DLD1 (cell line): ENCODE data around the gene SELENON.
"Not testable (repeated sequence)": the region's sequence is repeated elsewhere in the genome, so short reads cannot be mapped to it uniquely, and the experiment has no call there.

ENCODE experiments used
- in situ Hi-C: cut with HindIII; loops from 2 replicates; pipeline ENCODE4 v1.10.0; 2017; ENCODE audit warnings: low sequenced_read_pairs

Gene SELENON

DNA sequence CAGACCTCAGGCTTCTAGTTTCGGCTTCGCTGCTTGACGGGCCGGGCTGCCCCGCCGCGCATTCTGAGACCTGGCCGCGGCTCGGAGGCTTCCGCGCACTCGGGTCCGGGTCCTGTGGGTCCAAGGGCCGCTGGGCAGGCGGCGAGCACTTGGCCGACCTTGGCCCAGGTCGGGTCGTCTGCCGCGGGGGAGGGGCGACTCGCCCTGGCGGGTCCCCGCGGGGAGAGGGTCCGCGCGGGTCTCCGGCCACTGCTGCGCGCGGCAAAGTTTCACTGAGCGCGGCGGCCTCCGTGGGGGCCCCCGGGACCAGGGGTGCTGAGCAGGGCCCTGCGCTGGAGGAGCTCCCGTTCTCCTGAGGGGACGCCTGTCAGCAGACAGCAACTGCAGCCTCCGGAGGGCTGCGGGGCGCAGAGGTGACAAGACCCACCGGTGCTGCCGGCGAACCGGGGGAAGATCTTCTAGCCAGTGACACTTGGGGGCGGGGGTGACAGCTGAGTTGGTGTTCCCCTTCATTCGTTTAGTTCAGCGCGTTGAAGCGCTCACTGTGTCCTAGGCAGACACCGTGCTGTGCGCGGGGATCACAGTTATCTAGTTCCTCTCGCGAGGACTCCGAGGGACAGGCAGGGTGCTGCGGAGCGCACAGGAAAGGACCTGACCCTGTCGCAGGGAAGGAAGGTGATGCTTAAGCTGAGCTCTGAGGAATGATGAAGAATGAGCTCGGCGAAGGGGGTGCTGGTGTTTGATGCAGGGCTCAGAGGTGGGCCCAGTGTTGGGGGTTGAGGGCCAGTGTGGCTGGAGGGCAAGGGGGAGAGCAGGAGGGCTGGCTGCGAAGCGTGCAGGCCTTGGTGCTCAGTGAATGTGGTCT lies 20.5 kb downstream of the SELENON start:
- in situ Hi-C loops, result no loop called here

DNA sequence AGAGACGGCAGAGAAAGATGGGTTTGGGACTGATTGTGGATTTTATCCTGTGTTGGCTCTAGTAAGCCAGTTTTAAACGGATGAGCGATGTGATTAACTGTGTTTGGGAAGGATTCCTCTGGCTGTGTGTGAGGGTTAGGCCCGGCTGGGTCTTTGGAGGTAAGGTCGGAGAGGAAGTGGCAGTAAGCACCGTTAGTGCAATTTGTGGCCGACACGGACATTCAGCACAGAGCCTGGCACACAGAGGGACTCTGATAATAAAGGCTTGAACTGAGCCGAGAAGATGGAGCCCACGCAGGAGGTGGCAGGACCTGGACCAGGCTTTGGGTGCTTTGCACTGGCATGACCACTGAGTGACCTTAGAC lies 21.1 kb downstream of the SELENON start:
- in situ Hi-C loops, result no loop called here

DNA sequence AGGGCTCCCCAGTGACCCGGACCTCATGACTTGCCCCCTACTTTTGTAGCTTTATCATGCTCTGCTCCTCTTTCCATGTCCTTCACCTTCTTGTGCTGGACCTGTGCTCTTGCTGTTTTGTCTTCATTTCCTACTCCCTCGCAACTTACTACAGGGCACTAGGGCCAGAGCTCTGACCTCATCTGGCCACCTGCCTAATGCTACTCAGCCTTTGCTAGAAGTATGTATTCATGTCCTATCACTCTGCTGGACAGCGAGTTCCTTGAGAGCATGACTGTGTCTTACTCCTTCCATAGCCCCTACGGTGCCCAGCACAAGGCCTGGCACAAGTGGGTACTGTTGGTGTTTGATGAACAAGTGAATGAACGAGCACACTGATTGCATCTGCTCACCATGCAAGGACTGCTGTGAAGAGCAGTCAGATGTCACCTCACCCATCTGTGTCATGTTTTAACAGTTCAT lies 21.7 kb downstream of the SELENON start:
- in situ Hi-C loops, result no loop called here

DNA sequence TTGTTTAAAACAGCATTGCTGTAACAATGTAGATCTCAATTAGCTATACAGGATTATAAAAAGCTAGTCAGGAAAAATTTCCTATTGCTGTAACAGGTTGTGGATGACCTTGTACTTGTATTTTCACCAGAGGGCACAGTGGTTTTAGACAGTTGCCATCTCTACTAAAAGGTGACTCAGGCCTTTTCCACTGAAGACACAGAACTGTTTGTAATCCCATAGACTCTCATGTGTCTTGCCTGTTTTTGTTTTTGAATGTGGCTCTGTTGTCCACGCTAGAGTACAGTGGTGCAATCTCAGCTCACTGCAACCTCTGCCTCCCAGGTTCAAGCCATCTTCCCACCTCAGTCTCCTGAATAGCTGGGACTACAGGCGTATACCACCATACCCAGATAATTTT lies 25.6 kb downstream of the SELENON start:
- in situ Hi-C loops, result no loop called here

DNA sequence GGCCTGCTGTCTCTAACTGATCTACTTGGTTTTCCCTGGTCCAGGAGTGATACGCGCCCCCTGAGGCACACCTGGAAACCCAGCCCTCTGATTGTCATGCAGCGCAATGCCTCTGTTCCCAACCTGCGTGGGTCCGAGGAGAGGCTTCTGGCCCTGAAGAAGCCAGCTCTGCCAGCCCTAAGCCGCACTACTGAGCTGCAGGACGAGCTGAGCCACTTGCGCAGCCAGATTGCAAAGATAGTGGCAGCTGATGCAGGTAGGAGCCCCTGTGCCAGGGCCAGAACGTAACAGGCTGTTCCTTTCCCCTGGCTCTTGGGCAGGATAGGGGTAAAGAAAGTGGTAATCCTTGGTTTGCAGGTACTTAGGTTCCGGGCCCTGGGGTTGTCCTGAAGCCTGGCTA lies 26.6 kb downstream of the SELENON start:
- in situ Hi-C loops, result no loop called here

DNA sequence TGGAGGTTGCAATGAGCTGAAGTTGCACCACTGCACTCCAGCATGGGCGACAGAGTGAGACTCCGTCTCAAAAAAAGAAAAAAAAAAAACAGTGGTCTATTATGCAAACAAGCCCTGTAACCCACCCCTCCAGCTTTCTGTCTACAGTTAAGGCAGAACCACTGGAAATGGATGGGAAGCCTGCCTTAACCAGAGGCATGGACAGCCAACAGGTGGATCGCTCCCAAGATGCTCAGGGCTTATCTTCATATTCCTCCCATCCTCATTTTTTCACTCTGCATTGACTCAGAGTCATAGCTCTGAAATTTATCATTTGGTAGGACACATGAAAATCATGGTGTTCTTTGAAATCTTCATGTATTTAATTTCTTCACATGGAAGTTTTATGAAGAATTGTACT lies 28.5 kb downstream of the SELENON start:
- in situ Hi-C loops, result no loop called here

DNA sequence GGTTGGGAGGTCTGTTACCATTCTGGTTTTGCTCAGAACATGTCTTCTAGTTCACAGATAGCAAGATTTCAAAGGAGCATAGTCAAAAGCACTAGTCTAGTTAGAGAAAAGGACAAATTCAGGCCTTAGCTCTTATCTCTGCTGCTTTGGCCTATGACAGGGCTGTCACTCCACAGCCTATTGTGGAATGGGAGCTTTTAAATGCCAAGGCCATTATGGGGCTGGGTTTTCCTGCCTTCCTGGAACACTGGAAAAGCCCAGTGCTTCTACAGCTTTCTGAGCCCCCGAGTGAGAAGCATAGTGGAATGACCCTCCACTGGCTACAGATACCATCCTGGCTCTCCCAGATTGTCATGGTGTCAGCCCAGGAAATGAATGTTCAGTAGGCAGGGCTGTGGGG lies 29.1 kb downstream of the SELENON start:
- in situ Hi-C loops, result no loop called here

DNA sequence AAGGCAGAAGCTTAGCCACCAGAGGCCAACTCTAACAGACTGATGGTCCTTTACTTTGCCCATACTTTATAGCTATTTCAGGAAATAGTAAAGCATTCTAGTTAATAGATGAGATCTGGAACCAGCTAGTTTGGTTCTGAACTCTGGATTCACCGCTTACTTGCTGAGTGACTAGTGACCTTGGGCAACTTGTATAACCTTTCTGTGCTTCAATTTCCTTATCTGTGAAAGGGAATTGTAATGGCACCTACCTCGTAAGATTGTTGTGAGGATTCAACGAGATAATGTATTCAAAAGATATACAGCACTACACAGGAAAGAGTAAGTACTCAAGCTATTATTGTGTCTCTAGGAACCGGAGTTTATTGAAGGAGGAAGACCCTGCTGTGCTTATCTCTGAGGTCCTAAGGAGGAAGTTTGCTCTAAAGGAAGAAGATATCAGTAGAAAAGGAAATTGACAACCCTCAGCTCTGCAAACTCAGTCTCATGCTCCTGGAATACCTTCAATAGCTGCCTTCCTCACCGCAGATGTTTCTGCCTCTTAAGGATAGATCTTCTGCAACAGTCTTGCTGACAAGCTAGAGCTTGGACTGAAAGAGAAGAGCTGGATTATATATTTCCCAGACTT lies 31.7 kb downstream of the SELENON start:
- in situ Hi-C loops, result no loop called here

DNA sequence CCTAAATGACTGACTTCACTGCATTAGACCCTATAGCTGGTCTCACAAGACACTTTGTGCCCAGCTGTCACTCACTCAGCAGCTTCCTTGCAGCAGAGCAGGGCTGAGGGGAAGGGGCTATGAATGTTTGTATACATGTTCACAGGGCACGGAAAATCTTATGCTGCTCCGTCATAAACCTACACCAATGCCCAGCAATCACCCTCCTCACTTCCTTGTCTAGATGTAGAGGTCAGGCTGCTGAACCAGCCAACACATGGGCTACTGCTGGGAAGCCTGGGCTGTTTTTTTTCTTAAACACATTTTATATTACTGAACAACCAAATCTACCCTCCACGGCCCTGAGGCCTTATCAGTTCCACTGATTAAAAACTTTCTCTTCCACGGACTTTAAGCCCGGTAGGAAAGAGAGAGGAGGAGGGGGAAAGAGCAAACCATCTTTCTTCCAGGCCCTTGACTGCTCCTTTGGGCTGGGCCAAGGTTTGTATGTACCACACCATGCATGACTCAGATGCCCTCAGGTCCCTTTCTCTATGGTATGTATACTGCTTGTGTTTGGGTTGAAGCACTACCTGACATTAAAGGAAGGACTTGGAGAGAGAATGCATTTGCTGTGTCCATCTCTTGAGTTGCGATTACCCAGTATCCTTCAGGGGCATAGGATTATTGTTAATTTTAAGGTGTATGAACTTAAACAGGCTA lies 32.5 kb downstream of the SELENON start:
- in situ Hi-C loops, result no loop called here

DNA sequence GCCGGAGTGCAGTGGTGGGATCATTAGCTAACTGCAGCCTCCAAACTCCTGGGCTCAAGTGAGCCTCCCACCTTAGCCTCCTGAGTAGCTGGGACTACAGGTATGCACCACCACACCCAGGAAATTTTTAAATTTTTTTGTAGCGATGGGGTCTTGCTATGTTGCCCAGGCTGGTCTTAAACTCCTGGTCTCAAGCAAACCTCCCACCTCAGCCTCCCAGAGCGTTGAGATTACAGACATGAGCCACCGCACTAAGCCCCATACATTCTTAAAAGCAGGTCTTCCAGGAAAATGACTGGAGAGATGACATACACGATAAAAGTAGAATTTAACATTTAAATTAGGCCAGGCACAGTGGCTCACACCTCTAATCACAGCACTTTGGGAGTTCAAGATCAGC lies 33.2 kb downstream of the SELENON start:
- in situ Hi-C loops, result no loop called here

DNA sequence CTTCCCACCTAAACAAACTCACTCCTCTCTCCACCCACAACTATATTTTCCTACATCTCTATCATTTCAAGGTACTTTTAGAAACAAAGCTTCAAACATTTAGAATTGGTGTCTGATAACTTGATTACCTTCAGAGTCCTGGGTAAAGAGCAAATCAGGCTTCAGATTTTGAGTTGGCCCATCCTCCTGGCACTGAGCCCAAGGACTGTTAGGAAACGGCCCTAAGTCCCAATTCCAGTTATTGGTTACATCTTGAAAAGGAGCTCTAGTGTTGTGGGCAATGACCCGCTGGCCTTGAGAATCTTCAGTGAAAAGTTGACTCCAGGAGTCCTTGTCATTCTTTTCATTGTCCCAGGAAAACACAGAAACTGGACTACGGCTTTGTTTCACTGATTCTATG lies 34.9 kb downstream of the SELENON start:
- in situ Hi-C loops, result no loop called here

DNA sequence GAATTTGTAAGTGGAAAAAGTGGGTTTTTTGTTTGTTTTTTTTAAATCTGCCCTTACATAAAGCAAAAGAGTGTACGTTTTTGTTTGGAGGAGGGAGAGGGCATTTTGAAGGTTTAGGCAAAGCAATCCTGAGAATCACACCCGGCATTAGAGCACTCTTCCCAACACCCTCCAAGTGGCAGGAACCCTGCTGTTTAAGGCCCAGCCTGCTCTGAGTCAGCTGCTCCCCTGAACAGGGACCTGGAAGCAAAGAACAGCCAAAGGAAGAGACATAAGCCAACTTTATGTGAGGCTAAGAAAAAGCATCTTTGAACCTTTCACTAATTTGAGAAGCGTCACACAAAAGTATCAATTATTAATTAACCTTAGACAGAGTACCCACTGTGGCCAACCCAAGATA lies 36.7 kb downstream of the SELENON start:
- in situ Hi-C loops, result no loop called here

DNA sequence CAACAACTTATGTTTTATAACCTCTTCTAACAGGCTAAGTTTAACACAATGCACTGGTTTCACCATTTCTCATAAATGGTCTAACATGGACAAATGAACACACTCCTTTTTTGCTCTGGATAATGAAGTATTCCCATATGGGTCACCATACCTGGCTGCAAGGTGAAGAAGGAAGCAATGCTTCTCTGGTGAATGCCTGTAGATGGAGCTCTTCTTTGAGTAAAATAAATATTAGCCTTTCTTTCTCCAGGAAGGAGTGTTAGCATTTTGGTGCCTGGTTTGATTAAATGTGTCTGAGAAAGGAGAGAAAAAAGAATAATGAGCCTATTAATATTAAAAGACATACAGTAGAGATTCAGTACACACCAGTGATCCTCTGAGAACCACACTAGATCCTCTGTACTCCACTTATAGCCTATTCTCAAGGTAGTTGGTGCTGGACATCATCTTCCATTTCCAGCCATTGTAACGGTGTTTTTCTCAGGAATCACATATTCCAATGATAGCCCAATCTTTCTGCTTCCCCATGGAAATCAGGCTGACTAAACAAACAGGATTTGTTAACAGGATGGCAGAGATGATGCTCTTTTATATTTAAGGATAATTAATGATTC lies 37.4 kb downstream of the SELENON start:
- in situ Hi-C loops, result no loop called here

DNA sequence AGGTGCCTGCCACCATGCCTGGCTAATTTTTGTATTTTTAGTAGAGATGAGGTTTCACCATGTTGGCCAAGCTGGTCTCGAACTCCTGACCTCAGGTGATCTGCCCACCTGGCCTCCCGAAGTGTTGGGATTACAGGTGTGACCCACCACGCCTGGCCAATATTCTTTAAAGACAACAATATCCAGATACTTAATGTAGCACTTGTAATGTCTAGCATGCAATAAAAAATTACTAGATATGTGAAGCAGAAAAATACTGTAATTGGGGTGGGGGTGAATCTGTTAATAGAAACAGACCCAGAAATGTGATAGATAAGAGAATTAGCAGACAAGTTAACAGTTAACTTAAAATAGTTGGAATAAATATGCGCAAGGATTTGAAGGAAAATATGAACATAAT lies 39.8 kb downstream of the SELENON start:
- in situ Hi-C loops, result not testable (repeated sequence)

DNA sequence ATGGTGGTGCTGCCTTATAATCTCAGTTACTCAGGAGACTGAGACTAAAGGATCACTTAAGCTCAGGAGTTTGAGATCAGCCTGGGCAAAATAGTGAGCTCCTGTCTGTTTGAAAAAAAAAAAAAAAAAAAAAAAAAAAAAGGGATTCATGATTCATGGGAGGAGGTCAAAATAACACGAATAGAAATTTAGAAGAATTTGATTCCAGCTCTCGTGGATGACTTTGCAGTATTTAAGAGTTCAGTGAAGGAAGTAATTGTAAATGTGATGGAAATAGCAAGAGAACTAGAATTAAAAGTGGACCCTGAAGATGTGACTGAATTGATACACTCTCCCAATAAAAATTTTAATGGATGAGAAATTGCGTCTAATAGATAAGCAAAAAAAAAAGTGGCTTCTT lies 43.5 kb downstream of the SELENON start:
- in situ Hi-C loops, result no loop called here

DNA sequence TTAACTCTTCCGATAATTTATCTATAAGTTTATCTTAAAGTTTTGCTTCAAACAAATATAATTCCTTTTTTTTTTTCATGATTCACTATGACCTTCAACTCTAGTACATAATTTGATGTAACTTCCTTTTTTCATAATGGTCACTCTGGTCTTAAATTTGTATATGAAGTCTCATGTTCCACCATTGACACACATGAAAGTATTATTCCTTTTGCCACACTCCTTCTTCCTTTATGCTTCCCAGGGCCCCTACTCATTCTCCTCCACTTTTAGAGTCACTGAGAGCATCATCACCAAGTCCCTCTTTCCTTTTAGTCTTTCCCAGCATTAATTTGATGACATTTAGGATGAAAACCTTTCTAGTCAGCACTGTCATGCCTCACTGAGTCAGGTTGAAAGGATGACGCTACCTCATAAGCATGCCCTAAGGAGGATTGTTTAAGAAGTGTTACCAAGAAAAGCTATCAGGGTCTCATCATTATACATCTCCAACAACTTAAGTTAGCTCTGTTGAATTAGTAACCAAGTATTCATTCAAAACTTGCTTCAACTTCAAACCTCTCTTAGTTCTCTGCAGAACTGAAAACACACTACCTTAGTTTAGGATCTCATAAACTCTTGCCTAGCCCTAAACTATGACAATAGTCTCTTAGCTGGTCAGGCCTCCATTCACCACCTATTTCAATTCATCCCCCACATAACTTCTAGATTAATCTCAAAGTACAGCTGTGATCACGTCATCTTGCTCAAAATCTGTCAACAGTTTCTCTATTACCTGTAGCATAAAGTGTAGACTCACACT lies 44.7 kb downstream of the SELENON start:
- in situ Hi-C loops, result no loop called here

DNA sequence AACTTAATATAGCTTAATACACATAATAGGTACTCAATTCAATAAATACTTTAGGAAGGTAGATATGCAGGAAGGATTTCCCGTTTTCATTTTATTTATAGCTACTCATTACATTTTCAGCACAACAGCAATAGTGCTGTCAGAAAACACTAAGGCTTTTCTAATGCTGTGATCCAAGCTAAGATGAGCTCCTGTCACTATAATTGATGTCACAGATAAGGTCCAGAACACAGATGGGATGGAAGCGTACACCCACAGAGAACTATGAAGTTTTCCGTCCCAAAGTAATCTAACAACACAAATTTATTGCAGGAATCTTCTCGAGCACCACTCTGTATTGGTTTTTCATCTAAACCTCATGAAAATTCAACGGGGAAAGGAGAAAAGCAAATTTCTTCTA lies 45.7 kb downstream of the SELENON start:
- in situ Hi-C loops, result no loop called here

DNA sequence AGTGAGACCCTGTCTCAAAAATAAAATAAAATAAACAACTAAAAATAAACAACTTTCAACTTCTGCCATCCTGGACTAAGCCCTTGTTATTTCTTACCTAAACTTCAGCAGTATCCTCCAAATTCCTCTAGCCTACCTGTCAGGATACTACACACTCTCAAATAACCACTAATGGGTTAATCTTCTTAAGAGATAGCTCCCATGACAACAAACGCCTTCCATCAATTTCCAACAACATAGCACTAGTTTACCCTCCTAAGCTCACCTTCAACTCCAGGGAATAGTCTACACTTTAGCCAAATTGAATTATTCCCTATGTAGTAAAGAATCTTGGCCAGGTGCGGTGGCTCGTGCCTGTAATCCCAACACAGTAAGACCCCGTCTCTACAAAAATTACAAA lies 47.9 kb downstream of the SELENON start:
- in situ Hi-C loops, result no loop called here

DNA sequence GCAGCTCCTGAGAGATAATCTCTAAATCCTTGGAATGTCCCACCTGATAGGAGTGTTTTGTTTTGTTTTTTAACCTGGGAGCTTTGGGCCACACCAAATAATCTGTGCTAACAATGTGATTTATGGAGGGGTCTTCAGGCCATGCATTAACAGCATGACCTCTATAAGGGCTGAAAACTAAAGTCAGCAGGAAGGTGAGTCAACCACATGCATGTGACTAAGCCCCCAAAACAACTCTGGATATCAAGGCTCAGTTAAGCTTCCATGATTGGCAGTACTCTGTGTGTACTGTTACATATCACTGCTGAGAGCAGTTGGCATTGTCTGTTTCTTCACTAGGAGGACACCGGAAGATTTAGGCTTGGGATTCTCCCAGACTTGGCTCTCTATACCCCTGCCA lies 48.5 kb downstream of the SELENON start:
- in situ Hi-C loops, result no loop called here

DNA sequence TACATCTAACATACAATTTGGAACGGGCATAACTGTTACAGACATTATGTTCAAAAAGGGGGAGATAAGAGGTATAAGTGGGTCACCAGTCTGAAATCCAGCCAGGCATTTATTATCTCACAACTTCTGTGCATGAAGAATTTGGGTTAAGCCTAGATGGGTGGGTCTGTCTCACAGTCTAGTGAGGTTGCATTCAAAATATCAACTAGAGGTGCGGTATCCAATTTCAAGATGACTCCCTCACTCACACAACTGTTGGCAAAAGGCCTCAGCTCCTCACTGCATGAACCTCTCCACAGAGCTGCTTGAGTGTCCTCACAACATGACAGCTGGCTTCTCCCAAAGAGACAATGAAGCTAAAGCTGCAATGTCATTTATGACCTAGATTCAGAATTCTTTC lies 54.6 kb downstream of the SELENON start:
- in situ Hi-C loops, result no loop called here

DNA sequence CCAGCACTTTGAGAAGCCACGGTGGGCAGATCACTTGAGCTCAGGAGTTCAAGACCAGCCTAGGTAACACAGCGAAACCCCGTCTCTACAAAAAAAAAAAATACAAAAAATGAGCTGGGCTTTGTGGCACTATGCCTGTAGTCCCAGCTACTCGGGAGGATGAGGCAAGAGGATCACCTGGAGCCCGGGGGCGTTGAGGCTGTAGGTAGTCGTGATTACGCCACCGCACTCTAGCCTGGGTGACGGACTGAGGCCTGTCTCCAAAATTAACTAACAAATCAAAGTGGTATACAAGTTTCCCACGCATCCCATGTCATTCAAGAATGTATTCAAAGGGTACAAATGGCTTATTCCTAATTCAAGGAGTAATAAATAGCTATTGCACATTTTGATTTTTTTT lies 56.9 kb downstream of the SELENON start:
- in situ Hi-C loops, result no loop called here
